ENCODE results near the gene FOXN1. TPM values are rescaled to one million over a fixed set of nuclear protein-coding genes. Genes with fewer than 3 reads are reported as not detected.

Gene FOXN1
- polyA plus RNA-seq, 5 donors: 0.06 to 0.19 (median 0.16) TPM; not detected in 1

- no peak for DNase-seq
These were observed 39.8 kb downstream of the FOXN1 start for GRCh38 chr17:28545787-28546415.

- DNase-seq: no peak
These were observed 41.0 kb downstream of the FOXN1 start for GRCh38 chr17:28547096-28547622.

DNA sequence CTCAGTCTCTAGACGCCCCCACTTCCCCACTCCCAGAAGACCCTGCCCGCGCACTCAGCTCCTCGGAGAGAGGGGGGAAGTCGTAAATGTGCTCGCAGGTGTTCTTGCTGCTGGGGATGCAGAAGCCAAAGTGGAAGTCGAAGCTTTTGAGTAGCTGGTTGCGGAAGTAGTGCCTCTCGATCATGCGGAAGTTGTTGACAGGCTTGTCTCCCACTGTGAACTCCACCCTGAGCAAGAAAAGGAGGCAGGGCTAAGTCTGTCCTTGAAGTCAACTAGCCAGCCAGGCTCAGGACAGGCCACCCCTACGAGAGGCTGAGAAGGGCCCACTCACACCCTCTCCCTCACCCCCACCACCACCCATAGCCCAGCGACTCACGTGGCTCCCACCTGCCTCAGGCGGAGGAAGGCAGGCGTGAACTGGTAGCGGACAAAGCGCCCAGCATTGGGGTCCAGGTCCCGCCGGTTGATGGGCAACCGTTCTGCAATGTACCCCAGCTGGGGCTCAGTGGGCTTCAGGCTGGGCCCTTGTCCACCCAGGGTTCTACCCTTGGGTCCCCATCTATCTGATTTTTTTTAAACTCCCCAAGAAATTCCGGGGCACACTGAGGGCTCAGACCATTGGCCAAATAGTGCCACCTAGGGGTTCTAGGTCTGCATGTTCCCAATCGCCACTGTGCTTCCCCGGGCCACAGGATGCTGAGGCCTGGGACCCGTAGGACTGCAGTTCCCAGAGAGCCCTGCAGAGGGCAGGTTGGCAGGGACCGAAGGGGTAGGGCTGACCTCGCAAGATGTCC, 41.7 kb downstream of the FOXN1 start:
- peak; percentile 42 to 48 for DNase-seq

DNA sequence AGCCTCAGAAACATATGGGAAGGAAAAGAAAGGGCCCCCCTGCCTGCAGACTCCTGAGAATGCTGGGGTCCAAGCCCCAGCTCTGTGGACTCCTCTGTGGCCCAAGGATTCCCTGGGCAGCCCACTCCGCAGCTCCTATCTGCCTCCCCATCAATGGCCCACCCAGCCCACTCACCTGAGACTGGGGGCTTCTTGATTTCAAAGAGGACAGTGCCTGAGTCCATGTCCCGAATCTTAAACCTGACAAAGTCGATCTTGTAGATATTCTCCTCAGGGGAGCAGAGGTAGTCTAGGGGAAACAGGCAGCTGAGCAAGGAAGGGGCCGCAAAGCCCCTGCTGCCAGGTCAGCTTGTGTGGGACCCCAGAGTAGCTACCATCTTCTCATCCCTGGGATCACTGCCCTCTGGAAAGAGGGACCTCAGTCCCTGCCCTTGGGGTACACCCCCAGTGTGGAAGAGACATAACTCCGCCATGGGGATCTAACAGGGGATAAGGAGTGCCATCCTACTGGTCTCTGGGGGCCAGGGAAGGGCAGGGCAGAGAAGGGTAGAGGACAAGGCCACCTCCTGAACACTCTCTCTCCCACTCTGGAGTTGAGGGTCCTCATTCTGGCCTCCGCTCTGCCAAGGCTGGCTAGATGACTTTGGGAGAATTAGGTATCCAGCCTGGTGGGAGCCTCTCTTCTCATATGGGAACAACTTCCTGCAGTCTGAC, 42.4 kb downstream of the FOXN1 start:
- DNase-seq: no peak

DNA sequence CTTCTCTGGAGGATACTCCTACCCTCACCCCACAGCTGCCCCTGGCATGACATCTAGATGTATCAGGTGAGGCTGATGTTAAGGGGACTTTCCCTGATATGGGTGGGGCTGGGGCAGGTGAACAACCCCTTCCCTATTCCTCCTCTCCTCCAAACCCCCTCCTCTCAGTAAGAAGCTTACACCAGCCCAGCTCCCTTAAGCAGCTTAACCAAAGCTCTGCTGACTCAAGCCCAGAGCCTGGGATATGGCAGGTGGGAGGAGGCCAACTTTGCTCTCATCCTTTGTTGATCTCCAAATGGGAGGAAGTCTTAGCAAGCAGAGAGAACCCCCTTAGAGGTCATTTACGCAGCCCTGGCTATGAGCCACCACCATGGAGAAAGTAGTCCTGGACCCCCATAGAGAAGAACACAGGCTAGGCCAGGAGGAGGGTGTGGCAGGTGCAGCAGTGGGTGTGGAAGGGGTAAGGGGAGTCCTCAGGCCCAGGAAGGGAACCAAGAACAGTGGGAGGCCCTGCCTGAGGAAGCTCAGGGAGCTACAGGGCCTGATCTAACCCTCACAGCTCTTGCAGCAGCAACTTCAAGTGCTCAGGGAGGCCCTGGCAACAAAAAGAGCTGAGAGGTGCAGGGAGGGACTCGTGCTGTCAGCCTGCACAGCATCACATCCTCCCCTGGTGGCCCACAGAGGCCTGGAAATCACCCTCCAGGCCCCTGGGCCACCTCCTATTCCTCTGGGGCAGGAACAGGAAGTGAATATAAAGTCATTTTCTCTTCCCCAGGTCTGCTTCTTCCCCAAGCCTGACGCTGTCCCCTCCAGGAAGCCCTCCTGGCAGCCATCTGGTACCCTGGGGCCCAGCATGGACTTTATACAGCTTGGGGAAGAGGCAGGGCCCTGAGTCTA, 43.3 kb downstream of the FOXN1 start:
- no peak for DNase-seq

- DNase-seq: no peak
These were observed 44.7 kb downstream of the FOXN1 start for GRCh38 chr17:28550858-28551257.

DNA sequence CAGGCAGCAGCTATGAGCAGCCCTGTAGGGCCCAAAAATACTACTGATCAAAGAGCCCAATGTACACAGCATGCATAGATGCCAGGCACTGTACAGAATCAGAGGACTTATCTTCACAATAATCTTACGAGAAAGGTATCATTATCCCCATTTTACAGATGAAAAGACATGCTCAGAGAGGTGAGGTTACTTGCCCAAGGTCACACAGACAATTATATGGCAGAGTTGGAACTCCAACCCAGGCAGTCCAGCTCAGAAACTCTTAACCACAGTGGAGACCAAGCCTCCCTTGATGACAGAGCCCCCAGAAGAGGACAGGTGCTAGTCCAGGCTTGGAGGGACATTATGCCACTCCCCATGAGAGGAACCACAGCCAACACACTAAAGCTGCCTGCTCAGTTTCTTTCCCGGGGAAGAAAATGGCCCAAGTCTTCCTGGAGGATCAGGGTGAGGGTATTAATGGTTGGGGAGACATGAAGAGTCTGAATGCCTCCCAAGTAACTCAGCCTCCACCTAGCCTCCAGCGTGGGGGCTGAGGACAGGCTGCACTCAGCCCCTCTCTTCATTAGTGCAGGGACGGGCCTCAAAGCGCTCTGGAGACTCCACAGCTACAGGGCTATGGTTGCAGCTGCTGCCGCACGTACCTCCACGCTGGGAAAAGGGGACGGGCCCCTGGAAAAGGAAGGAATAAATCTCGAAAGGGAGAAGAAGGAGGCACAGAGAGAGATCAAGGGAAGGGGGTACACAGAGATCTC, 45.5 kb downstream of the FOXN1 start:
- peak in 1 of 2 donors; percentile 23 for DNase-seq

- peak; percentile 76 to 82 for DNase-seq
These were observed 46.2 kb downstream of the FOXN1 start, which contains the start of gene UNC119 for GRCh38 chr17:28552176-28552999. Gene UNC119 (minus strand): TSS chr17:28552624. CDS start chr17:28552557, 67 bp downstream.

DNA sequence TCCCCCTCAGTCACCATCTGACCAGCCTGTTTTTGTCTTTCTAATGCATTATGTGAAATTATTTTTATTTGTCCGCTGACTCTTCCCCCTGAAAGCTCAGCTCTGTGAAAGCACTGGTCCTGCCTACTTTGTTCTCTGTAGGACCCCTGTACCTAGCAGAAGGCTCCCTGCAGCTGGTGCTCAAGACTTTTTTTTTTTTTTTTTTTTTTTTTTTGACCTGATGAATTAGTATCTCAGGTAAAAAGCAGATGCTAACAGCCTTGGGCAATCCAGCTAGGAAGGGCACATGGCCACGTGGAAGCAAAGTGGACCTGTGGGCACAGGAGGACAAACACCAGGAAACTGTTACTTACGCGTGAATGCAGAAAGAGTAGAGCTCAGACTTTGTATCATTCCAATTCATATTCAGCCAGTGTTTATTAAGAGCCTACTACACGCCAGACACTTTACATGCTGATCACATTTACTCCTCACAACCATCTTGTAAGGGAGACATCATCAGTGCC, 46.9 kb downstream of the FOXN1 start:
- DNase-seq: no peak

DNA sequence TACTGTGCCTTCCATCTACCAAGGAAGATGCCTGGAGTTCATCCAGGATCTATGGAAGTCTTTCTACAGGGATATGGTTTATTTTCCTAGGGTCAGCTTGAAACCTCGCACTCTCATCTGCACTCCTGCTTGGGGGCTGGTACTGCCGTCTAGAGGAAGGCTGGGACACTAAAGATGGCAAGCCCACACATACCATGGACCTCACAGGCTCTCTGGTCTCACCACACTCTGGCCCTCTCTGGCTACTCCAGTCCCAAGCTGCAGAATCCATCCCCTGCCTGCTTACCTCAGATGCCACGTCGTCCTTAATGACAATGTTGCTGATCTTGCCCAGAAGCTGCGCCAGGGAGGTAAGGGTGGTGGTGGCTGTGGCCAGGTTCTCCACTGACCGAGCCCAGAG, 48.4 kb downstream of the FOXN1 start:
- no peak for DNase-seq

- DNase-seq: no peak
These were observed 48.9 kb downstream of the FOXN1 start for GRCh38 chr17:28555022-28555421.

GRCh38 chr17:28563475-28563874, 57.3 kb downstream of the FOXN1 start:
- DNase-seq: no peak

- DNase-seq: no peak
These were observed 61.5 kb downstream of the FOXN1 start for GRCh38 chr17:28567604-28568003.

DNA sequence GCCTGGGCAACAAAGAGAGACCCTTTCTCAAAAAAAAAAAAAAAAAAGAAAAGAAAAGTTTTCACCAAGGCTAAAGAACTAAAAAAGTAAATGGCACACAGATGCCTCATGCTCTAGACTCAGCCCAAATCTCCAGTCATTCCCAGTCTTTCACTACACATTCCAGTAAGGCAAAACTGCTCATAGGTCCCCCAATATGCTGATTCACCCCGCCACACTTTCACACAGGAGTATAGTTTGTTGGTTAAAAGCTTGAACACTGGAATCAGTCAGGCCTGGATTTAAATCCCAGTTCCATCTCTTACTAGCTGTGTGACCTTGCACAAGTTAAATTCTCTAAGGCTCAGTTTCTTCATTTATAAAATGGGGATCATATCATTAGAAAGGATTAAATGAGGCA, 63.3 kb downstream of the FOXN1 start:
- no peak for DNase-seq

DNA sequence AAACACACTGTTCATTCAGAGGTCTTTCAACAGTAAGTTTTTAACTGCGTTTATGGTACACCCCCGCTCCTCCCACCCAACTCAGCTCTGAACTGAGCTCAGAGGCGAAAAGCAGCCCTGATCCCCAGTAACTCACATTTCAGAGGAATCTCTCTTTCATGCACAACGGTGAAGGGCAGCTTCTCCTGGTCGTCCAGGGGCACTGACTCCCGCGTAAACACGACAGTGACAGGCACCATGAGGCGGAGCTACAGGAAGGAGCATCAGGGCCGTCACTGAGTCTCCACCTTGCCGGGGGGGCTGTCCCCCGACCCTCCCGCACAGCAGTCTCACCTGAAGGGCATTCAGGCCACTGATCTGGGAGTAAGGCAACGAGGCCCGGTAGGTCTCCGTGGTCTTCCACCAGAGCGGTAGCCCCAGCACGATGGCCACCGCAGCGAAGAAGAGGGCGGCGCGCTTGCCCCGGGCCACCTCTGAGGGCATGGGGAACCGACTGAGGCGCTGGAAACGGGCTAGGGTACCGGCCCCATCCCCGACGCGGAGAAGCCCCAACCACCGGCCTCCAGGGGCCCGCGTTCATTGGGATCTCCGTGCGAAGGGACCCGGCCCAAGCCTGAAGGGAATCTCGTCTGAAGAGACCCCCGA, 64.7 kb downstream of the FOXN1 start:
- DNase-seq: no peak

GRCh38 chr17:28571361-28572122, 65.4 kb downstream of the FOXN1 start, which contains the start of gene PIGS:
Gene PIGS (minus strand): TSS chr17:28571524. CDS start chr17:28571496, 28 bp downstream.
- DNase-seq: peak; percentile 89 to 92

- DNase-seq: no peak
These were observed 66.3 kb downstream of the FOXN1 start for GRCh38 chr17:28572259-28573039.

Measured in right lung (tissue), 5 donors.